Measurements from ENCODE around the gene SOX12.

GRCh38 chr20:309841-310644, 15.3 kb upstream of the SOX12 start:
- TF ChIP-seq CTCF (IDR thresholded peaks at IDR 0.05) (no peak), POLR2A (IDR thresholded peaks at IDR 0.05) (no peak)

Data from heart left ventricle (tissue), 13 donors.